Measurements from ENCODE around the gene FHAD1.

GRCh38 chr1:15323351-15323988 lies 76.4 kb downstream of the FHAD1 start:
- peak; percentile 85 to 99 (median 97) for TF ChIP-seq CTCF (IDR thresholded peaks at IDR 0.05 in 2 of 3, conservative IDR thresholded peaks at IDR 0.05 in 1 of 3; ENCODE audit: borderline replicate concordance in 1 of 3, insufficient read depth in 1 of 3, low read depth in 2 of 3, low read length in 2 of 3)
- TF ChIP-seq ZNF274 (IDR thresholded peaks at IDR 0.05; ENCODE audit: low read depth, low read length) = no peak
- no peak for TF ChIP-seq REST (IDR thresholded peaks at IDR 0.05; ENCODE audit: low read depth)
- TF ChIP-seq EZH2 (IDR thresholded peaks at IDR 0.05) = no peak
- TF ChIP-seq EZH2phosphoT487 (IDR thresholded peaks at IDR 0.05; ENCODE audit: borderline replicate concordance) = no peak
- TF ChIP-seq ZBTB33 (IDR thresholded peaks at IDR 0.05; ENCODE audit: extremely low read depth, insufficient replicate concordance, low read length) = no peak

Data from HCT116 (cell line).